Stimulated activated CD4-positive, alpha-beta T cell treated with anti-CD3 and anti-CD28 coated beads, TNF-alpha, amount 100 ng/mL, for 4 hours (primary cell): ENCODE measurements around the gene TIMM10B.

Source experiments
- DNase-seq, 3 experiments: peaks; one replicate each; pipeline ENCODE4 v3.0.0-alpha.2; 2020; ENCODE audit warnings: low read depth in 3 of 3

The TIMM10B gene

GRCh38 chr11:6472934-6473333 lies 8.4 kb upstream of the TIMM10B start:
- no peak for DNase-seq

- DNase-seq: peak; percentile 59 to 66 (median 62)
Observed at GRCh38 chr11:6473451-6474412, 7.6 kb upstream of the TIMM10B start, which contains the start of gene TRIM3. Gene TRIM3 (minus strand): TSS chr11:6473941. CDS start chr11:6465695, 8,246 bp downstream.

GRCh38 chr11:6474413-6474792 lies 6.9 kb upstream of the TIMM10B start:
- DNase-seq: no peak

GRCh38 chr11:6474806-6475500 lies 6.3 kb upstream of the TIMM10B start:
- no peak for DNase-seq

GRCh38 chr11:6475936-6476335 lies 5.4 kb upstream of the TIMM10B start:
- no peak for DNase-seq

- DNase-seq: no peak
Observed at GRCh38 chr11:6476571-6476970, 4.7 kb upstream of the TIMM10B start.

GRCh38 chr11:6480299-6480914 lies 894 bp upstream of the TIMM10B start:
- DNase-seq: no peak

GRCh38 chr11:6481924-6482275 lies 599 bp downstream of the TIMM10B start:
- no peak for DNase-seq

GRCh38 chr11:6482441-6482840 lies 1.1 kb downstream of the TIMM10B start:
- no peak for DNase-seq

- no peak for DNase-seq
Observed at GRCh38 chr11:6483015-6483414, 1.7 kb downstream of the TIMM10B start.

GRCh38 chr11:6485661-6486060 lies 4.4 kb downstream of the TIMM10B start:
- no peak for DNase-seq

- DNase-seq: no peak
Observed at GRCh38 chr11:6486256-6486655, 5.0 kb downstream of the TIMM10B start.

GRCh38 chr11:6486938-6487337 lies 5.6 kb downstream of the TIMM10B start:
- no peak for DNase-seq

GRCh38 chr11:6488342-6488741 lies 7.0 kb downstream of the TIMM10B start:
- no peak for DNase-seq

GRCh38 chr11:6488821-6489220 lies 7.5 kb downstream of the TIMM10B start:
- DNase-seq: no peak

GRCh38 chr11:6489306-6489705 lies 8.0 kb downstream of the TIMM10B start:
- no peak for DNase-seq

GRCh38 chr11:6497069-6497839 lies 16.0 kb downstream of the TIMM10B start, which contains the start of gene DNHD1:
Gene DNHD1 (plus strand): TSS chr11:6497280. CDS start chr11:6498216, 936 bp downstream.
- no peak for DNase-seq

GRCh38 chr11:6498121-6498520 lies 16.8 kb downstream of the TIMM10B start:
- DNase-seq: no peak

- DNase-seq: no peak
Observed at GRCh38 chr11:6498544-6498943, 17.2 kb downstream of the TIMM10B start.

GRCh38 chr11:6502382-6502781 lies 21.1 kb downstream of the TIMM10B start:
- DNase-seq: no peak

GRCh38 chr11:6504166-6504565 lies 22.9 kb downstream of the TIMM10B start:
- no peak for DNase-seq
